Measurements from ENCODE around the gene CNN2.

CNN2 gene

GRCh38 chr19:1065606-1066109 is 39.2 kb downstream of the CNN2 start:
- no peak for DNase-seq (ENCODE audit: low read depth)

- DNase-seq (ENCODE audit: low read depth) = no peak
Measured at GRCh38 chr19:1066251-1066747, 39.9 kb downstream of the CNN2 start.

- DNase-seq (ENCODE audit: low read depth) = peak; percentile 80
Measured at GRCh38 chr19:1066748-1067340, 40.4 kb downstream of the CNN2 start, which contains the start of gene ARHGAP45. ARHGAP45 (plus strand) TSS chr19:1067167; CDS start chr19:1067406, 239 bp downstream.

- DNase-seq (ENCODE audit: low read depth) = peak; percentile 77
Measured at GRCh38 chr19:1067341-1067957, 41.0 kb downstream of the CNN2 start.

- DNase-seq (ENCODE audit: low read depth) = peak; percentile 45
Measured at GRCh38 chr19:1068009-1069001, 41.9 kb downstream of the CNN2 start.

- DNase-seq (ENCODE audit: low read depth) = peak; percentile 76
Measured at GRCh38 chr19:1069009-1069779, 42.8 kb downstream of the CNN2 start.

GRCh38 chr19:1070576-1070930 is 44.1 kb downstream of the CNN2 start:
- DNase-seq (ENCODE audit: low read depth) = no peak

GRCh38 chr19:1070931-1071791 is 44.8 kb downstream of the CNN2 start:
- no peak for DNase-seq (ENCODE audit: low read depth)

- DNase-seq (ENCODE audit: low read depth) = no peak
Measured at GRCh38 chr19:1072371-1073015, 46.1 kb downstream of the CNN2 start.

GRCh38 chr19:1073063-1073955 is 46.9 kb downstream of the CNN2 start:
- DNase-seq (ENCODE audit: low read depth) = no peak

GRCh38 chr19:1073956-1074517 is 47.6 kb downstream of the CNN2 start:
- no peak for DNase-seq (ENCODE audit: low read depth)

- peak; percentile 91 for DNase-seq (ENCODE audit: low read depth)
Measured at GRCh38 chr19:1074544-1075283, 48.3 kb downstream of the CNN2 start.

- DNase-seq (ENCODE audit: low read depth) = no peak
Measured at GRCh38 chr19:1076046-1076386, 49.6 kb downstream of the CNN2 start.

GRCh38 chr19:1076951-1077350 is 50.5 kb downstream of the CNN2 start:
- DNase-seq (ENCODE audit: low read depth) = peak; percentile 96

- DNase-seq (ENCODE audit: low read depth) = no peak
Measured at GRCh38 chr19:1079566-1080111, 53.2 kb downstream of the CNN2 start.

- DNase-seq (ENCODE audit: low read depth) = no peak
Measured at GRCh38 chr19:1080360-1081161, 54.2 kb downstream of the CNN2 start.

Data from T-helper 22 cell (primary cell).